H1 (cell line): Measurements from ENCODE around the gene MATR3. TPM values are rescaled to one million over a fixed set of nuclear protein-coding genes. Genes with fewer than 3 reads are reported as not detected.

Experiments
- CTCF ChIA-PET: fragments of 300-600 bp; sonication (Branson Sonifier 250); formaldehyde crosslinking; loops from one replicate; lab custom pipeline; 2021; ENCODE audit not compliant: partially characterized antibody; lab: Charles Lee
- POLR2A ChIA-PET: fragments of 300-600 bp; sonication (Branson Sonifier 250); formaldehyde crosslinking; loops from one replicate; lab custom pipeline; 2021; ENCODE audit warnings: inconsistent platforms; ENCODE audit not compliant: partially characterized antibody; lab: Charles Lee
- DNase-seq, 2 experiments: peaks; one replicate each; pipeline versions ENCODE4 v3.0.0 to v3.0.0-alpha.2; 2010 to 2022; ENCODE audit warnings: low spot score in 2 of 2, low read depth in 1 of 2, mixed read lengths in 1 of 2
- FAIRE-seq: peaks from 2 replicates; lab custom pipeline; 2011; peaks lifted over from hg19 to GRCh38; lab: Jason Lieb, UNC
- H2AFZ ChIP-seq: 2 replicates; pipeline ENCODE4 v1.8.1; 2012; ENCODE audit warnings: low read length, inconsistent platforms
- H2AK5ac ChIP-seq: 2 replicates; pipeline ENCODE4 v1.6.1; 2013; ENCODE audit warnings: low read depth, low read length
- H2BK120ac ChIP-seq: replicated peaks from 2 replicates; pipeline ENCODE3; 2013; ENCODE audit warnings: low read depth, low read length, inconsistent platforms
- H2BK12ac ChIP-seq: 2 replicates; pipeline ENCODE4 v1.6.1; 2013; ENCODE audit warnings: low read depth, low read length
- H2BK15ac ChIP-seq: 2 replicates; pipeline ENCODE4 v1.6.1; 2013; ENCODE audit warnings: low read length
- H2BK20ac ChIP-seq: 2 replicates; pipeline ENCODE4 v1.6.1; 2013; ENCODE audit warnings: low read length
- H2BK5ac ChIP-seq: 2 replicates; pipeline ENCODE4 v1.6.1; 2013; ENCODE audit warnings: low read depth, low read length
- H3K14ac ChIP-seq: 2 replicates; pipeline ENCODE4 v1.6.1; 2013; ENCODE audit warnings: inconsistent platforms; ENCODE audit not compliant: insufficient read length
- H3K18ac ChIP-seq: 2 replicates; pipeline ENCODE4 v1.6.1; 2013; ENCODE audit warnings: low read length; ENCODE audit errors: extremely low read depth
- H3K23ac ChIP-seq: 2 replicates; pipeline ENCODE4 v1.6.1; 2013; ENCODE audit warnings: inconsistent platforms; ENCODE audit not compliant: insufficient read length
- H3K23me2 ChIP-seq: 2 replicates; pipeline ENCODE4 v1.6.1; 2013; ENCODE audit warnings: low read depth, low read length
- H3K27ac ChIP-seq: 2 replicates; pipeline ENCODE4 v1.6.1; 2011; ENCODE audit warnings: low read depth, low read length, inconsistent platforms
- H3K27me3 ChIP-seq, 4 experiments: replicated peaks in 1 of 4; 1 replicate in 1 of 4; 2 replicates in 3 of 4; pipeline versions ENCODE4 v1.6.1 to v1.8.1; 2011 to 2013; ENCODE audit warnings: low read length in 3 of 4, mild to moderate bottlenecking in 3 of 4, inconsistent platforms in 2 of 4, mixed read lengths in 2 of 4, moderate library complexity in 1 of 4; ENCODE audit not compliant: control insufficient read depth in 3 of 4, insufficient read depth in 3 of 4; ENCODE audit errors: extremely low read depth in 1 of 4
- H3K36me3 ChIP-seq, 4 experiments: 2 replicates each; pipeline versions ENCODE4 v1.6.1 to v1.8.1; 2011 to 2013; ENCODE audit warnings: mild to moderate bottlenecking in 4 of 4, low read length in 3 of 4, moderate library complexity in 2 of 4, control low read depth in 1 of 4, inconsistent platforms in 1 of 4; ENCODE audit not compliant: insufficient read depth in 4 of 4, control insufficient read depth in 2 of 4
- H3K4ac ChIP-seq: replicated peaks from 2 replicates; pipeline ENCODE3; 2013; ENCODE audit warnings: low read length, low read depth, mixed read lengths, inconsistent platforms; ENCODE audit not compliant: insufficient read length
- H3K4me1 ChIP-seq, 4 experiments: replicated peaks in 1 of 4; 1 replicate in 1 of 4; 2 replicates in 3 of 4; pipeline versions ENCODE4 v1.6.1 to v1.8.1; 2011 to 2013; ENCODE audit warnings: low read length in 3 of 4, inconsistent platforms in 2 of 4, mixed read lengths in 1 of 4; ENCODE audit not compliant: insufficient read depth in 4 of 4, control insufficient read depth in 3 of 4
- H3K4me2 ChIP-seq, 2 experiments: 2 replicates each; pipeline versions ENCODE4 v1.6.1 to v1.8.1; 2011 to 2013; ENCODE audit warnings: low read depth in 2 of 2, low read length in 2 of 2, control low read depth in 1 of 2, inconsistent platforms in 1 of 2, mild to moderate bottlenecking in 1 of 2; ENCODE audit not compliant: insufficient read depth in 1 of 2
- H3K4me3 ChIP-seq, 4 experiments: fragments of 200-600, 300-600 bp in 1 of 4; sonication (generic), shearing (Covaris generic), sonication (Bioruptor Twin) in 1 of 4; 2 replicates each; pipeline versions ENCODE4 v1.5.1 to v1.8.1; 2011 to 2016; ENCODE audit warnings: low read length in 4 of 4, low read depth in 3 of 4, control low read depth in 2 of 4, inconsistent platforms in 2 of 4, mild to moderate bottlenecking in 2 of 4, mixed read lengths in 1 of 4, moderate library complexity in 1 of 4; ENCODE audit not compliant: insufficient read depth in 2 of 4; ENCODE audit errors: extremely low read depth in 1 of 4
- H3K56ac ChIP-seq: replicated peaks from 2 replicates; pipeline ENCODE3; 2013; ENCODE audit warnings: low read depth, mild to moderate bottlenecking, mixed read lengths, low read length, inconsistent platforms; ENCODE audit not compliant: insufficient read length
- H3K79me1 ChIP-seq: 2 replicates; pipeline ENCODE4 v1.6.1; 2013; ENCODE audit warnings: low read depth, low read length, control low read depth
- H3K79me2 ChIP-seq, 2 experiments: 2 replicates each; pipeline versions ENCODE4 v1.6.1 to v1.8.1; 2012 to 2013; ENCODE audit warnings: low read length in 2 of 2, mild to moderate bottlenecking in 2 of 2, inconsistent platforms in 1 of 2; ENCODE audit not compliant: insufficient read depth in 2 of 2, control insufficient read depth in 1 of 2
- H3K9ac ChIP-seq, 4 experiments: replicated peaks in 1 of 4; 1 replicate in 1 of 4; 2 replicates in 3 of 4; pipeline versions ENCODE4 v1.6.1 to v1.8.1; 2011 to 2013; ENCODE audit warnings: low read depth in 3 of 4, low read length in 3 of 4, control low read depth in 2 of 4, mild to moderate bottlenecking in 2 of 4, moderate library complexity in 2 of 4, inconsistent platforms in 1 of 4; ENCODE audit errors: extremely low read depth in 1 of 4
- H3K9me3 ChIP-seq, 2 experiments: 2 replicates each; pipeline versions ENCODE4 v1.6.1 to v1.8.1; 2012 to 2013; ENCODE audit warnings: mild to moderate bottlenecking in 2 of 2, moderate library complexity in 2 of 2, control low read depth in 1 of 2, inconsistent platforms in 1 of 2, low read depth in 1 of 2, low read length in 1 of 2, mixed read lengths in 1 of 2; ENCODE audit not compliant: insufficient read depth in 2 of 2
- H4K20me1 ChIP-seq, 2 experiments: replicated peaks in 1 of 2; 2 replicates each; pipeline versions ENCODE3 to v1.8.1; 2011 to 2013; ENCODE audit warnings: inconsistent platforms in 2 of 2, low read length in 2 of 2, mild to moderate bottlenecking in 1 of 2; ENCODE audit not compliant: insufficient read depth in 2 of 2, control insufficient read depth in 1 of 2
- H4K5ac ChIP-seq: 2 replicates; pipeline ENCODE4 v1.6.1; 2013; ENCODE audit warnings: low read length, low read depth, mixed read lengths, inconsistent platforms; ENCODE audit not compliant: insufficient read length
- H4K8ac ChIP-seq: 2 replicates; pipeline ENCODE4 v1.8.0; 2013; ENCODE audit warnings: mild to moderate bottlenecking, moderate library complexity, low read length, inconsistent platforms; ENCODE audit not compliant: insufficient read depth; ENCODE audit errors: extremely low read depth
- H4K91ac ChIP-seq: replicated peaks from 2 replicates; pipeline ENCODE3; 2013; ENCODE audit warnings: low read length, mixed read lengths, inconsistent platforms; ENCODE audit not compliant: insufficient read length
- ASH2L ChIP-seq: fragments of 200-600, 300-600 bp; sonication (generic); IDR thresholded peaks from one replicate; pipeline ENCODE4 v1.7.1; 2017; ENCODE audit warnings: low read length
- BCL11A ChIP-seq, 2 experiments: IDR thresholded peaks; one replicate each; pipeline ENCODE4 v1.6.1; 2011; ENCODE audit warnings: low read depth in 2 of 2, low read length in 2 of 2, mild to moderate bottlenecking in 2 of 2
- CBX8 ChIP-seq: fragments of 300-800, 300-1000 bp; sonication (generic); IDR thresholded peaks from 2 replicates; pipeline ENCODE4 v1.7.1; 2016; ENCODE audit warnings: low read depth, low read length, borderline replicate concordance
- CHD1 ChIP-seq: IDR thresholded peaks from 2 replicates; pipeline ENCODE4 v1.6.1; 2012; ENCODE audit warnings: low read depth, low read length, improper control_type of control experiment
- CTCF ChIP-seq, 3 experiments: IDR thresholded peaks; 1 replicate in 2 of 3; 2 replicates in 1 of 3; pipeline versions ENCODE4 v1.5.1 to v1.6.1; 2011; ENCODE audit warnings: low read length in 3 of 3, mild to moderate bottlenecking in 3 of 3, inconsistent platforms in 2 of 3, low read depth in 1 of 3, moderate library complexity in 1 of 3; ENCODE audit not compliant: insufficient read depth in 1 of 3; ENCODE audit errors: control extremely low read depth in 1 of 3
- KDM5A ChIP-seq: fragments of 200-600 bp; IDR thresholded peaks from 2 replicates; pipeline ENCODE4 v1.7.1; 2012; ENCODE audit warnings: mild to moderate bottlenecking, low read length, inconsistent platforms, mixed read lengths
- NRF1 ChIP-seq: IDR thresholded peaks from 2 replicates; pipeline ENCODE4 v1.6.1; 2011; ENCODE audit warnings: mild to moderate bottlenecking, low read depth, low read length, improper control_type of control experiment
- PHF8 ChIP-seq: fragments of 200-600 bp; sonication (generic); conservative IDR thresholded peaks from 2 replicates; pipeline ENCODE4 v1.7.1; 2012; ENCODE audit warnings: low read depth, mild to moderate bottlenecking, inconsistent platforms, low read length, moderate library complexity
- SRF ChIP-seq: IDR thresholded peaks from 2 replicates; pipeline ENCODE4 v1.6.1; 2011; ENCODE audit warnings: mild to moderate bottlenecking, low read depth, low read length, moderate library complexity
- TAF7 ChIP-seq: optimal IDR thresholded peaks from 2 replicates; pipeline ENCODE3; 2011; ENCODE audit warnings: low read depth, mild to moderate bottlenecking, inconsistent platforms, low read length, moderate library complexity, borderline replicate concordance
- WGBS, 2 experiments: shearing (Covaris generic) in 1 of 2; methylation state at CpG; one replicate each; pipeline versions ENCODE4 v1.1.6 to v1.1.7; 2013 to 2015; ENCODE audit warnings: low lambda C conversion rate in 2 of 2, mixed read lengths in 2 of 2, inconsistent platforms in 1 of 2, low coverage in 1 of 2, missing lambda C conversion rate in 1 of 2; ENCODE audit not compliant: insufficient replicate concordance in 2 of 2, insufficient coverage in 1 of 2, insufficient read length in 1 of 2; ENCODE audit errors: extremely low coverage in 1 of 2, missing lambda C conversion rate in 1 of 2; 5-methylcytosine and 5-hydroxymethylcytosine counted together
- polyA plus RNA-seq, 7 experiments: library from polyadenylated mRNA; depleted of rRNA in 3 of 7; stranded (reverse) in 5 of 7; unstranded in 2 of 7; fragments of >200 nt in 5 of 7; fragments of 200-250 nt in 2 of 7; gene quantifications; 1 replicate in 5 of 7; 2 replicates in 1 of 7; 4 replicates in 1 of 7; pipeline versions ENCODE4 v1.2.1 to v1.2.3, GENCODE V29; 2011 to 2013; ENCODE audit warnings: missing spikeins in 2 of 7, mixed read lengths in 2 of 7
- total RNA-seq: library from RNA; stranded (reverse); fragmentation: NEBNext Ultra II Directional; extraction: Animal tissue kit (Norgen Biotek cat#: 25700); gene quantifications from 2 replicates; pipeline ENCODE4 v1.2.1, GENCODE V29; 2021
- TF ChIP-seq, protein P1 (sequence below): IDR thresholded peaks from 2 replicates; pipeline ENCODE4 v1.6.1; 2011; ENCODE audit warnings: low read depth, mild to moderate bottlenecking, low read length; ENCODE audit not compliant: insufficient read depth

MATR3 gene
- total and polyA plus RNA-seq, 2 of the 8 experiments (the other 6 are each of a cell fraction or from before 2014, with no cell fraction given) = 116 to 389 TPM

DNA sequence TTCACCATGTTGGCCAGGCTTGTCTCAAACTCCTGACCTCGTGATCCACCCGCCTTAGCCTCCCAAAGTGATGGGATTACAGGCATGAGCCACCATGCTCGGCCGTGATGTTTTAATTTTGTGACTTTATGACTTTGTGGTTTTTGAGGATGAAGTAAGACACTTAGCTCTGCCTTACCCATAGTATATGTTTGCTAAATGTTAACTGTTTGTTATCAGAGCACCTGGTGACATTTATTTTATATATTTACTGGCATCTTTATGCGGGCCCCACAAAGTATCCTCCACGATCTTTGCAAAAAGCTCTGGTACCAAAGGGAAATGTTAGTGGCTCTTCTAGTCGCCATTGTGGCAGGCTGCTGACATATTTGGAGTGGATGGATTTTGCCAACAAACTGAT lies 82.8 kb downstream of the MATR3 start:
- no peak overlapping the region for H3K14ac ChIP-seq
- no peak overlapping the region for H2BK20ac ChIP-seq
- FAIRE-seq (no peak), DNase-seq (no peak)
- no peak overlapping the region for H2BK120ac ChIP-seq
- no peak overlapping the region for H3K9ac ChIP-seq
- H2AK5ac ChIP-seq = no peak overlapping the region
- WGBS, 2 experiments = 93% methylated on average over 7 of the region's 7 CpGs; no CpG with 5 or more reads in 1 of the 2 experiments
- H4K20me1 ChIP-seq = peaks cover 0 to 3% of the 10 kb centered on the region in 2 experiments
- no peaks in the 10 kb centered on the region for H3K9me3 ChIP-seq
- POLR2A ChIA-PET = interaction anchor here (1.0 to 3.9 kb wide), 10 partner anchors 8 to 82 kb away, joined by 3 to 13 read pairs (median 4); partner anchors contain the start of gene PROB1
- no peak overlapping the region for H4K8ac ChIP-seq
- no peak overlapping the region for H2BK15ac ChIP-seq
- no peak overlapping the region for H2BK12ac ChIP-seq
- H3K4me3 ChIP-seq = no peak overlapping the region
- peaks cover 2% of the 10 kb centered on the region; the same call in 1 of the 2 replicates for H3K79me1 ChIP-seq
- no peak overlapping the region for H3K18ac ChIP-seq
- H3K56ac ChIP-seq = no peak overlapping the region
- peaks cover 0 to 11% (median 0%) of the 10 kb centered on the region in 4 experiments; a peak in 2 of 7 replicates for H3K4me1 ChIP-seq
- H3K23me2 ChIP-seq = no peaks in the 10 kb centered on the region
- no peak overlapping the region for H2BK5ac ChIP-seq
- CTCF ChIA-PET = interaction anchor here (0.6 to 3.6 kb wide), 4 partner anchors 14 to 34 kb away, joined by 3 to 14 read pairs (median 3); partner anchors contain the start of gene PAIP2
- H3K23ac ChIP-seq = no peak overlapping the region
- no peaks in the 10 kb centered on the region for H3K27me3 ChIP-seq
- no peak overlapping the region for H4K91ac ChIP-seq
- no peaks in the 10 kb centered on the region for H3K79me2 ChIP-seq
- H2AFZ ChIP-seq = no peak overlapping the region
- H3K4me2 ChIP-seq = no peak overlapping the region
- no peak overlapping the region for H3K4ac ChIP-seq
- H3K36me3 ChIP-seq = peaks cover 0 to 10% (median 7%) of the 10 kb centered on the region in 4 experiments; a peak in 4 of 8 replicates
- no peak overlapping the region for H3K27ac ChIP-seq
- H4K5ac ChIP-seq = no peak overlapping the region
- TF ChIP-seq ASH2L (no peak), CHD1 (no peak), PHF8 (no peak), KDM5A (no peak), SRF (no peak), CBX8 (no peak), NRF1 (no peak), TAF7 (no peak), BCL11A (IDR thresholded peaks at IDR 0.05; ENCODE audit: low read depth in 2 of 2, low read length in 2 of 2) (no peak), CTCF (IDR thresholded peaks at IDR 0.05; ENCODE audit: control extremely low read depth in 1 of 3, insufficient read depth in 1 of 3, low read depth in 1 of 3, low read length in 3 of 3) (no peak)
- TF ChIP-seq, protein P1, sequence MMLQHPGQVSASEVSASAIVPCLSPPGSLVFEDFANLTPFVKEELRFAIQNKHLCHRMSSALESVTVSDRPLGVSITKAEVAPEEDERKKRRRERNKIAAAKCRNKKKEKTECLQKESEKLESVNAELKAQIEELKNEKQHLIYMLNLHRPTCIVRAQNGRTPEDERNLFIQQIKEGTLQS = no peak
